K562 (cell line): ENCODE data around the gene ALCAM. TPM values are rescaled to one million over a fixed set of nuclear protein-coding genes. Genes with fewer than 3 reads are reported as not detected.

ENCODE experiments used
- ATAC-seq: fragments of 200-7000 bp; cut with Tn5 transposase; 3 replicates; pipeline ENCODE4 v1.9.1; 2020; ENCODE audit warnings: moderate library complexity
- BruUV-seq: library from RNA; stranded (reverse); fragments of 400-500 nt; replicated peaks from 2 replicates; lab custom pipeline; 2021; lab: Mats Ljungman, UMichigan
- CTCF ChIA-PET: fragments of 300-600 bp; formaldehyde crosslinking; extraction: SDS; loops from one replicate; lab custom pipeline; 2021; ENCODE audit warnings: low intra/inter-chr PET ratio; lab: Yijun Ruan, JAX
- POLR2A ChIA-PET: fragments of 300-600, 350-650 bp; sonication (Branson Sonifier 250); formaldehyde crosslinking; extraction: SDS; loops from one replicate; lab custom pipeline; 2021; ENCODE audit warnings: antibody characterized with exemption, inconsistent platforms; lab: Yijun Ruan, JAX
- DNase-seq, 4 experiments: peaks; one replicate each; pipeline versions ENCODE4 v3.0.0 to v3.0.0-alpha.2; 2011 to 2018; ENCODE audit warnings: low spot score in 3 of 4, mixed read lengths in 3 of 4; ENCODE audit errors: extremely low read depth in 1 of 4
- FAIRE-seq: peaks from 2 replicates; lab custom pipeline; 2011; peaks lifted over from hg19 to GRCh38; lab: Jason Lieb, UNC
- H2AFZ ChIP-seq: 2 replicates; pipeline ENCODE4 v1.6.0; 2011; ENCODE audit warnings: low read depth, low read length, control low read depth, inconsistent platforms
- H3K27ac ChIP-seq: fragments of 200-600 bp; 3 replicates; pipeline ENCODE4 v1.8.0; 2011; ENCODE audit warnings: low read depth, mild to moderate bottlenecking, control low read depth, inconsistent platforms, low read length, moderate library complexity, mixed read lengths; ENCODE audit errors: extremely low read depth
- H3K27me3 ChIP-seq, 2 experiments: fragments of 300-600 bp in 1 of 2; 2 replicates in 1 of 2; 3 replicates in 1 of 2; pipeline versions ENCODE4 v1.6.0 to v1.8.0; 2011; ENCODE audit warnings: inconsistent platforms in 2 of 2, low read length in 2 of 2, mild to moderate bottlenecking in 1 of 2, mixed read lengths in 1 of 2, moderate library complexity in 1 of 2; ENCODE audit not compliant: control insufficient read depth in 2 of 2, insufficient read depth in 2 of 2
- H3K36me3 ChIP-seq: fragments of 300-600 bp; 3 replicates; pipeline ENCODE4 v1.8.0; 2011; ENCODE audit warnings: mild to moderate bottlenecking, low read length, inconsistent platforms; ENCODE audit not compliant: control insufficient read depth, insufficient read depth
- H3K4me1 ChIP-seq, 2 experiments: fragments of 200-600 bp in 1 of 2; replicated peaks in 1 of 2; 2 replicates in 1 of 2; 3 replicates in 1 of 2; pipeline versions ENCODE4 v1.5.1 to v1.8.0; 2011; ENCODE audit warnings: inconsistent platforms in 2 of 2, low read length in 2 of 2, mild to moderate bottlenecking in 1 of 2, mixed read lengths in 1 of 2, moderate library complexity in 1 of 2; ENCODE audit not compliant: control insufficient read depth in 2 of 2, insufficient read depth in 2 of 2
- H3K4me2 ChIP-seq: 2 replicates; pipeline ENCODE4 v1.6.1; 2011; ENCODE audit warnings: low read length, control low read depth, inconsistent platforms, mixed read lengths; ENCODE audit not compliant: insufficient read depth
- H3K4me3 ChIP-seq: fragments of 200-600 bp; sonication (generic), shearing (Covaris generic); 2 replicates; pipeline ENCODE4 v1.5.1; 2016; ENCODE audit warnings: control low read depth, inconsistent platforms
- H3K79me2 ChIP-seq: fragments of 200-600 bp; 3 replicates; pipeline ENCODE4 v1.8.0; 2011; ENCODE audit warnings: low read length, inconsistent platforms; ENCODE audit not compliant: control insufficient read depth, insufficient read depth
- H3K9ac ChIP-seq, 2 experiments: 2 replicates each; pipeline versions ENCODE4 v1.6.0 to v1.6.1; 2011; ENCODE audit warnings: low read depth in 2 of 2, low read length in 2 of 2, control low read depth in 1 of 2, inconsistent platforms in 1 of 2, mild to moderate bottlenecking in 1 of 2, mixed read lengths in 1 of 2; ENCODE audit not compliant: insufficient read depth in 1 of 2
- H3K9me1 ChIP-seq: one replicate; pipeline ENCODE4 v1.6.0; 2011; ENCODE audit warnings: inconsistent platforms, mild to moderate bottlenecking, low read length, moderate library complexity; ENCODE audit not compliant: control insufficient read depth, insufficient read depth
- H3K9me3 ChIP-seq: replicated peaks from 2 replicates; pipeline ENCODE4 v1.5.1; 2011; ENCODE audit warnings: low read depth, low read length, inconsistent platforms; ENCODE audit not compliant: control insufficient read depth, insufficient read depth
- H4K20me1 ChIP-seq: replicated peaks from 2 replicates; pipeline ENCODE4 v1.6.1; 2011; ENCODE audit warnings: low read length, inconsistent platforms, mixed read lengths; ENCODE audit not compliant: control insufficient read depth, insufficient read depth
- NONO ChIP-seq, 2 experiments: fragments of 200-400 bp in 1 of 2; fragments of 450-650 bp in 1 of 2; formaldehyde crosslinking in 1 of 2; IDR thresholded peaks; 2 replicates each; pipeline ENCODE4 v1.6.1; 2017; ENCODE audit warnings: low read depth in 2 of 2, mild to moderate bottlenecking in 2 of 2, moderate library complexity in 2 of 2, low read length in 1 of 2
- SRSF3 ChIP-seq: fragments of 200-400 bp; formaldehyde crosslinking; IDR thresholded peaks from 2 replicates; pipeline ENCODE4 v1.6.1; 2016; ENCODE audit warnings: mild to moderate bottlenecking, low read length, moderate library complexity; ENCODE audit not compliant: insufficient read depth
- ZNF212 ChIP-seq: fragments of 450-650 bp; formaldehyde crosslinking; IDR thresholded peaks from 2 replicates; pipeline ENCODE4 v1.4.0; 2020; ENCODE audit warnings: mild to moderate bottlenecking
- ZNF431 ChIP-seq: sonication (generic); formaldehyde crosslinking; IDR thresholded peaks from 2 replicates; pipeline ENCODE4 v1.8.0; 2022; ENCODE audit warnings: mild to moderate bottlenecking, missing genetic modification reagents
- WGBS: fragments of 100-300 bp; shearing (Covaris generic); methylation state at CpG from one replicate; pipeline ENCODE4 v1.1.6; 2016; ENCODE audit warnings: low coverage, mixed read lengths; ENCODE audit not compliant: insufficient coverage; ENCODE audit errors: missing lambda C conversion rate; 5-methylcytosine and 5-hydroxymethylcytosine counted together
- in situ Hi-C: fragments of 300-500 bp; cut with MboI; formaldehyde crosslinking; loops from 4 replicates; pipeline ENCODE4 v1.15.0; 2018; ENCODE audit warnings: inconsistent platforms, mixed read lengths
- intact Hi-C: fragments of 100-400 bp; cut with micrococcal nuclease; formaldehyde crosslinking; loops from 2 replicates; pipeline ENCODE4 v1.14.2; 2022
- polyA plus RNA-seq, 8 experiments: library from polyadenylated mRNA; depleted of rRNA in 4 of 8; stranded (reverse) in 5 of 8; unstranded in 3 of 8; fragments of >200 nt; fragmentation: Nextera tagmentation in 2 of 8; fragmentation: Illumina TruSeq in 1 of 8; extraction: Ambion mirVana in 2 of 8; extraction: Trizol in 1 of 8; gene quantifications; 2 replicates each; pipeline versions ENCODE4 v1.2.1 to v1.2.3, GENCODE V29; 2011 to 2014; ENCODE audit warnings: inconsistent platforms in 1 of 8, missing spikeins in 1 of 8
- total RNA-seq, 7 experiments: library from RNA; depleted of rRNA in 6 of 7; stranded (reverse); fragments of >200 nt in 6 of 7; fragmentation: Illumina TruSeq in 2 of 7; extraction: Trizol in 2 of 7; gene quantifications; 2 replicates each; pipeline versions ENCODE4 v1.2.1 to v1.2.3, GENCODE V29; 2011 to 2021; ENCODE audit warnings: low replicate concordance in 1 of 7
- TF ChIP-seq, protein P1 (sequence below): fragments of 250-450 bp; sonication (Bioruptor Pico); IDR thresholded peaks from 2 replicates; pipeline ENCODE4 v1.8.0; 2022; ENCODE audit warnings: inconsistent platforms, mild to moderate bottlenecking, moderate library complexity, borderline replicate concordance
- TF ChIP-seq, protein P2 (sequence below): sonication (generic); formaldehyde crosslinking; IDR thresholded peaks from 2 replicates; pipeline ENCODE4 v1.8.0; 2022; ENCODE audit warnings: missing genetic modification reagents, mild to moderate bottlenecking, borderline replicate concordance
- TF ChIP-seq, protein P3 (sequence below): fragments of 150-350 bp; IDR thresholded peaks from 2 replicates; pipeline ENCODE4 v1.6.1; 2014; ENCODE audit warnings: low read depth, mild to moderate bottlenecking, low read length, borderline replicate concordance

The ALCAM gene
- total and polyA plus RNA-seq, 9 of the 15 experiments (the other 6 are each of a cell fraction or from before 2014, with no cell fraction given): 0.03 to 0.98 (median 0.14) TPM; not detected in 1

DNA sequence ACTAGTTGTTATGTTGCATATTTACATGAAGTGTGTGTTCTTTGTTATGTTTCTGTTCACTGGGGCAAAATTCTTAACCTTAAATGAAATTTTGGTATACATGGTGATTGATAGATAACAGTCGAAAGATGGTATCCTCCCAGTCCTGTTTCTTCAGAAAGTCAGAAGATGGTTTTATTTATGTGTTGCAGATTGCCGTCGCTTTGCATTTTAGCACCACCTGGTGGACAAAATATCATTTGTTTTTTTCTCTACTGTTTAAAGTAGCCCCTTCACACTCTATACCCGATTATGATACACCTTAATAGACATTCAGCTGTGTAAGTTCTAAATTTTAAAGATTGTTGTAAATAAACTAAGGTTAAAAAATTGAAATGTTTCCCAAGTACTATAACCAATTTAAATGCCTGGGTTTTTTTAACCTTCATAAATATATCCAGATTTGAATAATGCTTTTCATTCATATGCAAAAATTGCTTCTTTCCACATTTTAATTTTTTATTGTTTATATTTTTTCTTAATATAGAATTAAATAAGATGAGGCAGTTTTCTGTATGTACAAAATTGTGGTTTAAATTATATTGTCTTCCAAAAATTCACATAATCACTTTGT lies 152.2 kb downstream of the ALCAM start (continued):
- TF ChIP-seq NONO (IDR thresholded peaks at IDR 0.05; ENCODE audit: low read depth in 2 of 2, low read length in 1 of 2): no peak
- TF ChIP-seq, protein P1, sequence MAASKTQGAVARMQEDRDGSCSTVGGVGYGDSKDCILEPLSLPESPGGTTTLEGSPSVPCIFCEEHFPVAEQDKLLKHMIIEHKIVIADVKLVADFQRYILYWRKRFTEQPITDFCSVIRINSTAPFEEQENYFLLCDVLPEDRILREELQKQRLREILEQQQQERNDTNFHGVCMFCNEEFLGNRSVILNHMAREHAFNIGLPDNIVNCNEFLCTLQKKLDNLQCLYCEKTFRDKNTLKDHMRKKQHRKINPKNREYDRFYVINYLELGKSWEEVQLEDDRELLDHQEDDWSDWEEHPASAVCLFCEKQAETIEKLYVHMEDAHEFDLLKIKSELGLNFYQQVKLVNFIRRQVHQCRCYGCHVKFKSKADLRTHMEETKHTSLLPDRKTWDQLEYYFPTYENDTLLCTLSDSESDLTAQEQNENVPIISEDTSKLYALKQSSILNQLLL: no peak

DNA sequence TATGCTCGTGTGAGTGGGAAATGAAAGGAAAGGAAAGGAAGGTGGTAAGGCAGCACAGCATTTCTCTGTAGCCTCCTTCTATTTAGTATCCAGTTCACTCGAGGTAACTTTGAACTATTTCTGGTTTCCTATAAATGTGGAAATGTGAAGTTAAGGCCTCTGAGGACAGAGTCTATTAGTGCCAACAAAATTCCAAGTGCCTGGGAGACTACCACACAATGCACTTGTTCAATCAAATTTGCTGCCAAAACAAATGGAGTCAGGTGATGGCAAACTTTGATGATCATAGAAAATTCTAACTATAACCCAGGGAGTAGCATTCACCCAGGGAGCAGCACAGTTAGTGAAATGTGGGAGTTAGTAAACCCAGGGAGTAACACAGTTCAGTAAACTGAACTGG lies 155.1 kb downstream of the ALCAM start:
- Histone ChIP-seq H3K9ac (no peak overlapping the region), H3K27me3 (no peaks in the 10 kb centered on the region), H3K9me1 (no peaks in the 10 kb centered on the region), H3K4me1 (no peaks in the 10 kb centered on the region), H4K20me1 (no peaks in the 10 kb centered on the region), H3K79me2 (no peaks in the 10 kb centered on the region), H3K4me3 (no peak overlapping the region), H3K27ac (no peak overlapping the region), H3K4me2 (no peak overlapping the region), H2AFZ (no peak overlapping the region), H3K9me3 (no peaks in the 10 kb centered on the region), H3K36me3 (no peaks in the 10 kb centered on the region)
- no TSS peak for BruUV-seq
- 0% methylated on average over 2 of the region's 2 CpGs for WGBS
- DNase-seq (no peak), ATAC-seq (no peak), FAIRE-seq (no peak)
- CTCF ChIA-PET: no interaction called here
- POLR2A ChIA-PET: no interaction called here
- intact Hi-C loops: no loop called here
- in situ Hi-C loops: no loop called here
- TF ChIP-seq ZNF431: no peak
- TF ChIP-seq ZNF212: no peak
- TF ChIP-seq SRSF3: no peak
- TF ChIP-seq, protein P2, sequence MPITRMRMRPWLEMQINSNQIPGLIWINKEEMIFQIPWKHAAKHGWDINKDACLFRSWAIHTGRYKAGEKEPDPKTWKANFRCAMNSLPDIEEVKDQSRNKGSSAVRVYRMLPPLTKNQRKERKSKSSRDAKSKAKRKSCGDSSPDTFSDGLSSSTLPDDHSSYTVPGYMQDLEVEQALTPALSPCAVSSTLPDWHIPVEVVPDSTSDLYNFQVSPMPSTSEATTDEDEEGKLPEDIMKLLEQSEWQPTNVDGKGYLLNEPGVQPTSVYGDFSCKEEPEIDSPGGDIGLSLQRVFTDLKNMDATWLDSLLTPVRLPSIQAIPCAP (CRISPR knock-in tag): no peak
- TF ChIP-seq, protein P3, sequence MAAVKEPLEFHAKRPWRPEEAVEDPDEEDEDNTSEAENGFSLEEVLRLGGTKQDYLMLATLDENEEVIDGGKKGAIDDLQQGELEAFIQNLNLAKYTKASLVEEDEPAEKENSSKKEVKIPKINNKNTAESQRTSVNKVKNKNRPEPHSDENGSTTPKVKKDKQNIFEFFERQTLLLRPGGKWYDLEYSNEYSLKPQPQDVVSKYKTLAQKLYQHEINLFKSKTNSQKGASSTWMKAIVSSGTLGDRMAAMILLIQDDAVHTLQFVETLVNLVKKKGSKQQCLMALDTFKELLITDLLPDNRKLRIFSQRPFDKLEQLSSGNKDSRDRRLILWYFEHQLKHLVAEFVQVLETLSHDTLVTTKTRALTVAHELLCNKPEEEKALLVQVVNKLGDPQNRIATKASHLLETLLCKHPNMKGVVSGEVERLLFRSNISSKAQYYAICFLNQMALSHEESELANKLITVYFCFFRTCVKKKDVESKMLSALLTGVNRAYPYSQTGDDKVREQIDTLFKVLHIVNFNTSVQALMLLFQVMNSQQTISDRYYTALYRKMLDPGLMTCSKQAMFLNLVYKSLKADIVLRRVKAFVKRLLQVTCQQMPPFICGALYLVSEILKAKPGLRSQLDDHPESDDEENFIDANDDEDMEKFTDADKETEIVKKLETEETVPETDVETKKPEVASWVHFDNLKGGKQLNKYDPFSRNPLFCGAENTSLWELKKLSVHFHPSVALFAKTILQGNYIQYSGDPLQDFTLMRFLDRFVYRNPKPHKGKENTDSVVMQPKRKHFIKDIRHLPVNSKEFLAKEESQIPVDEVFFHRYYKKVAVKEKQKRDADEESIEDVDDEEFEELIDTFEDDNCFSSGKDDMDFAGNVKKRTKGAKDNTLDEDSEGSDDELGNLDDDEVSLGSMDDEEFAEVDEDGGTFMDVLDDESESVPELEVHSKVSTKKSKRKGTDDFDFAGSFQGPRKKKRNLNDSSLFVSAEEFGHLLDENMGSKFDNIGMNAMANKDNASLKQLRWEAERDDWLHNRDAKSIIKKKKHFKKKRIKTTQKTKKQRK: no peak
